D721Med (cell line): ENCODE measurements around the gene ALOX12B.
"Not testable (repeated sequence)": the region's sequence is repeated elsewhere in the genome, so short reads cannot be mapped to it uniquely, and the experiment has no call there.

Experiments used
- DNase-seq: peaks from one replicate; pipeline ENCODE4 v3.0.0; 2011; ENCODE audit warnings: low spot score; ENCODE audit not compliant: insufficient read length
- FAIRE-seq: peaks from 2 replicates; lab custom pipeline; 2011; peaks lifted over from hg19 to GRCh38; lab: Jason Lieb, UNC
- TF ChIP-seq, protein P1 (sequence below): IDR thresholded peaks from 2 replicates; pipeline ENCODE4 v1.5.1; 2012; ENCODE audit warnings: mild to moderate bottlenecking, control low read depth; ENCODE audit not compliant: insufficient read depth; ENCODE audit errors: missing control alignments

Gene ALOX12B

DNA sequence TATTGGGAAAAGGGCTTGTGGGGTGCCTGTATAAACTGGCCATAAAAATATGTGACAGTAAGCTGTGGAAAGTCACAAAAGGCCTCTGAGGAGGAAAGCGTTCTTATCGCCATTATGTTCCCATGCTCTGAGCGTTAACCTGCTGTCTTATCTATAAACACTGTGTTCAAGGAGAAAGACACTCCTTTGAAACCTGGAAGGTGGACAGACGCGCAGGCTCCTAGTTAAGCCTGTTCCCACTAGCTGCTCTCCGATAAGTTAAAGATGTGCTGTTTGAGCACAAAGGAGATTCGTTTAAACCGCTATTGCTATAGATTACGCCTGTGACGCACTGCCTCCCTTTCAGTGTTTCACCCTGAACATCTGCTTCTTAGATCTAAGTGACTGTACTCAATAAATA, 5.2 kb downstream of the ALOX12B start:
- DNase-seq = no peak
- TF ChIP-seq, protein P1, sequence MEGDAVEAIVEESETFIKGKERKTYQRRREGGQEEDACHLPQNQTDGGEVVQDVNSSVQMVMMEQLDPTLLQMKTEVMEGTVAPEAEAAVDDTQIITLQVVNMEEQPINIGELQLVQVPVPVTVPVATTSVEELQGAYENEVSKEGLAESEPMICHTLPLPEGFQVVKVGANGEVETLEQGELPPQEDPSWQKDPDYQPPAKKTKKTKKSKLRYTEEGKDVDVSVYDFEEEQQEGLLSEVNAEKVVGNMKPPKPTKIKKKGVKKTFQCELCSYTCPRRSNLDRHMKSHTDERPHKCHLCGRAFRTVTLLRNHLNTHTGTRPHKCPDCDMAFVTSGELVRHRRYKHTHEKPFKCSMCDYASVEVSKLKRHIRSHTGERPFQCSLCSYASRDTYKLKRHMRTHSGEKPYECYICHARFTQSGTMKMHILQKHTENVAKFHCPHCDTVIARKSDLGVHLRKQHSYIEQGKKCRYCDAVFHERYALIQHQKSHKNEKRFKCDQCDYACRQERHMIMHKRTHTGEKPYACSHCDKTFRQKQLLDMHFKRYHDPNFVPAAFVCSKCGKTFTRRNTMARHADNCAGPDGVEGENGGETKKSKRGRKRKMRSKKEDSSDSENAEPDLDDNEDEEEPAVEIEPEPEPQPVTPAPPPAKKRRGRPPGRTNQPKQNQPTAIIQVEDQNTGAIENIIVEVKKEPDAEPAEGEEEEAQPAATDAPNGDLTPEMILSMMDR = no peak
- FAIRE-seq = no peak

DNA sequence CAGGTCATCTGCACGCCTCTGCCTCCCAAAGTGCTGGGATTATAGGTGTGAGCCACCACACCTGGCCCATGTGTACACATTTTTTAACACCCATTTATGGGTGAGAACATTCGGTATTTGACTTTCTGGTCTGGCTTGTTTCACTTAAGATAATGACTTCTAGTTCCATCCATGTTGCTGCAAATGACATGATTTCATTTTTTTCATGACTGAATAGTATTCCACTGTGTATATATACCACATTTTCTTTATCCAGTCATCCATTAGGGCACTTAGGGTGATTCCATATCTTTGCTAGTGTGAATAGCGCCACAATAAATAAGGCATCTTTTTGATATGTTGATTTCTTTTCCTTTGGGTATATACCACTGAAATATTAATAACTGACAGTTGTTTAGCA, 5.6 kb downstream of the ALOX12B start:
- FAIRE-seq = no peak

DNA sequence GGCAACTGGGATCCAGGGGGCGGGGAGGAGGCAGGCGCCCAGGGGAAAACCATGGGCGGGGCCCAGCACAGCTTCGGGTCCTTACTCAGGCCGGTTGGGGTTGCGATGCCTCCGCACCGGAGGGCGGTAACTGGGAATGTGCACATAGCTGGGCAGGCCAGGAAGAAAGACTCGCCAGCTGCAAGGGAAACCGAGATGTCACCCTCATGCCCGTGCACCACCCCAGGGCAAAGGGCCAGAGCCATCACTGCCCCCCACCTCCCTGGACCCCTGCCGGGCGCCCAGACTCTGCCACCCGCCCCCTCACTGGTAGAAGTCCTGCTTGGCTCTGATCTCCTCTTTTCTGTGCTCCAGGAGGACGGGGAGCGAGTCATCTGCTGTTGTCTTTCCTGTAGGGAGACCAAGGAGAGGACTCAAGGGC, 6.7 kb downstream of the ALOX12B start:
- FAIRE-seq = no peak
- TF ChIP-seq, protein P1 = no peak

More for the DNA sequence above, 5.6 kb downstream of the ALOX12B start:
- TF ChIP-seq, protein P1 = no peak
- DNase-seq = no peak

DNA sequence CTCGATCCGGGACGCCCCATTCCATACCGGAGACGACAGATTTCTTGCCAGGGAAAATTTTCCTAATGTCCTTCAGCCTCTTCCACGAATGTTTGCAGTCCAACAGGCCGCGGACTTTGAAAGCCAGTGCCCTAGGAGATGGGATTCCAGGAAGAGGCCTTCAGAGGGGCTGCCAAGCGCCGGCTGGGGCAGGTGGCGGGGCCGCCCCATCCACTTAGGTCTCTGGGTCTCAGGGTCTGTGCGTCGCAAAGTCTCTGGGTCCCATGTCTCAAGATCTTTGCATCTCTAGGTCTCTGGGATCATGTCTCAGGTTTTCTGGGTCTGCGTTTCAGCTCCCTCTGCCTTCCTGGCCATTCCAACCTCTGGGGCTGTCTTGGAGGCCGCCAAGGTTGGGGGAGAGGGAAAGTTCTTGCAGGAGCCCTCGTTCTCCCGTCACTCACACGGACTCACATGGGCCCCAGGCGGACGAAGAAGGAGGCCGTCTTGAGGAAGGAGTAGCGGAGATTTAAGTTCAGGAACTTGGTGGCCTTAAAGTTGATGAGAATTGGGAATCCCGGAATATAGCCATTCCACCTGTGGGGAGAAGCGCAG, 7.2 kb downstream of the ALOX12B start:
- TF ChIP-seq, protein P1 = no peak
- no peak for DNase-seq
- no peak for FAIRE-seq

More for the DNA sequence above, 6.7 kb downstream of the ALOX12B start:
- DNase-seq = no peak

DNA sequence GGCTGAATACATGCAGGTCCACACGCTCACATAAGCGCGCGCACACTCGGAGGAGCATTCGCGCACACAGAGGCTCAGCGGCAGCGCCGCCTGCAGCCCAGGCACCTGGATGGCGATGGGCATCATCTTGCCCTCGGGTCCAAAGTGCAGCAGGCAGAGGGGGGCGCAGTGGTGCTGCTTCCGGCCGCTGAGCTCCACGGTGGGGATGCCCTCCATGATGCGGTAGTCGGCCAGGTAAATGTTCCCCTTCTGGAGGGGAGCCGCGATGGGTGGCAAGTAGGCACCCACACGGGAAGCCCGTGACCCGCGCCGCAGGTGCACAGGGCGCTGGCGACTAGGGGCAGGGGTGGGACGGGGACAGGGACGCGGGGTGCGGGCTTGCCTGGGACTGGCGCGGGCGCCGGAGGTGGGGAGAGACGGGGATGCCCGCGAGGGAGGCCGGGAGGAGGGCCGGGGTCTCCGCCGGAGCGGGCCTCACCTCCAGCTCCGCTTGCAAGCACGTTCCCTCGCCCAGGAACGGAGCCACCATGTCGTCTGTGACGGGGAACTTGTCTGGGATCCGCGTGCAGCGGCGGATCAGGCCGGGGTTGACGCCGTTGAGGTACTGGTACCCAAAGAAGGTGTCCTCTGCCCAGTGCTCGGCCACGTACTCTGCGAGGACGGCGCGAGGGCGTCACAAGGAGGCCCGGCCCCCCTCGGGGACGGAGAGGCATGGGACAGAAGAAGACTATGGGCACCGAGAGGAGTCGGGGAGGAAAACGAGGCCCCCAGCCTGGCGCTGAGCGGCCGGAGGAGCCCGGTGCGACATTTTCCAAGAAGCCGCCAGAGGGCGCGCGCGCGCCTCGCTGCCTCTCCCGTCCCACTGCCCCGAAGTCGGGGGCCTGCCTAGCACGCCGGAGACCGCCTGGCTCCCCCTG, 8.0 kb downstream of the ALOX12B start:
- FAIRE-seq (no peak), DNase-seq (peak; percentile 93)
- TF ChIP-seq, protein P1 = peak; percentile 39

DNA sequence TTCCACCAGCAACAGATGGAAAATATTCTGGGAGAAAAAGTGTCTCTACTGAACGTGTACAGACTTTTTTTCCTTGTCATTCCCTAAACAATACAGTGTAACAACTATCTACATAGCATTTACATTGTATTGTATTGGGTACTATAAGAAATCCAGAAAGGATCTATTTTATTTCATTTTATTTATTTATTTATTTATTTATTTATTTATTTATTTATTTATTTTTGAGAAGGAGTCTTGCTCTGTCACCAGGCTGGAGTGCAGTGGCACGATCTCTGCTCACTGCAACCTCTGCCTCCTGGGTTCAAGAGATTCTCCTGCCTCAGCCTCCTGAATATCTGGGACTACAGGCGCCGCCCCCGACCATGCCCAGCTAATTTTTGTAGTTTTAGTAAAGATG, 9.6 kb downstream of the ALOX12B start:
- not testable (repeated sequence) for FAIRE-seq, DNase-seq

DNA sequence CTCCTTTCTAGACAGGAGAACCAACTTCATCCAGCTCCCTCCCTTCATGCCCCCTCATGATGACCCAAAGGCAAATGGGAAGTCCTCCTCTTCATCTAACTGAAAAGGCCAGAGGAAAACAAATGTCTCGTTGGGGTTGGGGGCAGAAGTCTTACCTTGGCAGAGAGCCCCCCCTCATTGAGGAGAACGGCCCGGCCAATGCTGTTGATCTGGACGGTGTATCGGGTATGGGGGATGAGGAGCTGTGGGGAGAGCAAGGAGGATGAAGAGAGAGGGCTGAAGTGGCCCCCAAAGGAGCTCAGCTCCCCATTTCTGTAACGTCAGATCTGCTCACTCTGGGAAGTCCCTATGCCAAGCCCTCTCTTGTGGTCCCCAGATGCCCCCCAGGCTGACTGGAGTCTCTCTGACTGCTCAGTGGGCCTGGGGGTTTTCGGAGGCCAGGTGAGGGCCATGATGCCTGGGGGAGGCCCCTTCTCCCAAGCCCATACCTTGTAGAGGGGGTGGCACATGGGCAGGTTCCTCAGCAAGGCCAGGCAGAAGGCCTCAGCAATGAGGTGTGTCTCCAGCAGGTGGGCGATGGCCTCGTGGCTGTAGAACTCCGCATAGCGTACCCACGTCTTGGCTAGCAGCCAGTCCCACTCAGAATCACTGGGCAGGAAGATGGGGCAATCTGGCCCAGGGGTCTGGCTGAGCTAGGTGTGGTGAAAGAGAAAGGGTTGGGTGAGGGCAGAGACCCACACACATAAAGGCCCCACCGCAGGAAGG, 10.8 kb downstream of the ALOX12B start:
- TF ChIP-seq, protein P1 = no peak
- no peak for FAIRE-seq
- no peak for DNase-seq
